CD4-positive, alpha-beta T cell (primary cell): Measurements from ENCODE around the gene ACVR2B. TPM values are rescaled to one million over a fixed set of nuclear protein-coding genes. Genes with fewer than 3 reads are reported as not detected.

ENCODE experiments used
- ATAC-seq: fragments of 200-7000 bp; cut with Tn5 transposase; one replicate; pipeline ENCODE4 v1.10.0; 2022; ENCODE audit warnings: mild to moderate bottlenecking; ENCODE audit not compliant: poor library complexity
- CTCF ChIA-PET: fragments of 350-600 bp; sonication (Branson Sonifier 250); formaldehyde crosslinking; loops from one replicate; lab custom pipeline; 2021; ENCODE audit warnings: antibody characterized with exemption, inconsistent platforms; lab: Charles Lee
- POLR2A ChIA-PET: fragments of 350-600 bp; sonication (Branson Sonifier 250); formaldehyde crosslinking; loops from one replicate; lab custom pipeline; 2021; ENCODE audit warnings: antibody characterized with exemption, inconsistent platforms; lab: Charles Lee
- DNase-seq, 14 experiments: peaks; one replicate each; pipeline ENCODE4 v3.0.0-alpha.2; 2013 to 2020; ENCODE audit warnings: mixed read lengths in 2 of 14
- H3K27ac ChIP-seq, 2 donors: one replicate each; pipeline versions ENCODE4 v1.5.1 to v1.7.0; 2013; ENCODE audit warnings: low read length in 2 of 2, low read depth in 1 of 2, mild to moderate bottlenecking in 1 of 2
- H3K27me3 ChIP-seq, 2 experiments: 1 replicate in 1 of 2; 2 replicates in 1 of 2; pipeline versions ENCODE4 v1.6.1 to v1.7.0; 2013; ENCODE audit warnings: low read length in 2 of 2, control low read depth in 1 of 2, mild to moderate bottlenecking in 1 of 2, moderate library complexity in 1 of 2; ENCODE audit not compliant: insufficient read depth in 2 of 2, control insufficient read depth in 1 of 2
- H3K36me3 ChIP-seq: one replicate; pipeline ENCODE4 v1.6.1; 2013; ENCODE audit warnings: low read length, control low read depth; ENCODE audit not compliant: insufficient read depth
- H3K4me1 ChIP-seq: one replicate; pipeline ENCODE4 v1.6.1; 2013; ENCODE audit warnings: low read length, control low read depth; ENCODE audit not compliant: insufficient read depth
- H3K4me3 ChIP-seq: one replicate; pipeline ENCODE4 v1.5.1; 2013; ENCODE audit warnings: mild to moderate bottlenecking, low read length, moderate library complexity
- H3K9me3 ChIP-seq, 2 experiments: 1 replicate in 1 of 2; 2 replicates in 1 of 2; pipeline versions ENCODE4 v1.6.1 to v1.7.0; 2013; ENCODE audit warnings: low read length in 2 of 2, mild to moderate bottlenecking in 2 of 2, control low read depth in 1 of 2, moderate library complexity in 1 of 2; ENCODE audit not compliant: control insufficient read depth in 1 of 2, insufficient read depth in 1 of 2
- H3K27ac Mint-ChIP-seq: one replicate; pipeline ENCODE4 v1.8.0; 2020; ENCODE audit warnings: mixed read lengths
- H3K27me3 Mint-ChIP-seq: one replicate; pipeline ENCODE4 v1.8.0; 2021; ENCODE audit warnings: mixed read lengths
- H3K36me3 Mint-ChIP-seq: one replicate; pipeline ENCODE4 v1.8.0; 2021; ENCODE audit warnings: low read depth, mixed read lengths
- H3K4me1 Mint-ChIP-seq: one replicate; pipeline ENCODE4 v1.8.0; 2021; ENCODE audit warnings: low read depth, mixed read lengths
- H3K4me3 Mint-ChIP-seq: one replicate; pipeline ENCODE4 v1.8.0; 2020; ENCODE audit warnings: mild to moderate bottlenecking, mixed read lengths
- H3K9me3 Mint-ChIP-seq: one replicate; pipeline ENCODE4 v1.8.0; 2020; ENCODE audit warnings: mixed read lengths
- intact Hi-C, 2 experiments: fragments of 100-400 bp; cut with DNase I in 1 of 2; cut with micrococcal nuclease in 1 of 2; formaldehyde crosslinking; loops; one replicate each; pipeline versions ENCODE4 v1.15.1 to v1.9.0; 2023 to 2025; cut with DNase I, micrococcal nuclease
- total RNA-seq, 174 experiments: library from RNA in 2 of 174; stranded (reverse) in 2 of 174; gene quantifications; one replicate each; pipeline ENCODE4 v1.2.3 and lab custom pipeline; 2021 to 2026
- TF ChIP-seq, protein P1 (sequence below): fragments of 200-600 bp; IDR thresholded peaks from one replicate; pipeline ENCODE4 v1.8.0; 2022; ENCODE audit warnings: antibody characterized with exemption, mild to moderate bottlenecking

ACVR2B gene
- total RNA-seq, 2 experiments from 2014 or later, result 3.6 to 4.3 TPM

DNA sequence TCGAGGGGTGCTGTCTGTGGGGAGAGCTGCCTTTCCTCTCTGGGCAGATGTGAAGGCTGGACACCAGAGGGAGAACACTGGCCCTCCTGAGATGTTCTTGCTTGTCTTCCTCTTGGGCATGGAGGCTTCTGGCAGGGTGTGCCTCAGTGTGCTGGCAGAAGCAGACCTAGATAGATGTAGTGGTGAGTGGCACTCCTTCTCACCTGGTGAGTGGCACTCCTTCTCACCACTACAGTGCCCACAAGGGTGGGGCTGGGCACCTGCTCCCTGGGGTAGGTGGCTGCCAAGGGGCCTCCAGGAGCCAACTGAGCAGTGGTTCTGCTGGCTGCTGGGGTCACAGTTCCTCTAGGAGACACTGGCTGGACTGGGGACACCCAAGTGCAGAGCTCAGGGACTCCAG, 18.7 kb downstream of the ACVR2B start:
- peaks cover 19% of the 10 kb centered on the region for H3K4me1 ChIP-seq
- POLR2A ChIA-PET, result no interaction called here
- H3K4me3 ChIP-seq, result no peak overlapping the region
- ATAC-seq (no peak), DNase-seq (no peak)
- Mint-ChIP-seq H3K4me1 (peaks cover 28% of the 10 kb centered on the region), H3K36me3 (peaks cover 9% of the 10 kb centered on the region), H3K9me3 (peaks cover 2% of the 10 kb centered on the region), H3K27me3 (no peaks in the 10 kb centered on the region), H3K4me3 (no peak overlapping the region), H3K27ac (peak overlapping the region; percentile 49)
- H3K9me3 ChIP-seq, result peaks cover 0 to 15% of the 10 kb centered on the region in 2 experiments
- no peak overlapping the region for H3K27ac ChIP-seq
- intact Hi-C loops, result no loop called here
- H3K27me3 ChIP-seq, result no peaks in the 10 kb centered on the region
- TF ChIP-seq, protein P1, sequence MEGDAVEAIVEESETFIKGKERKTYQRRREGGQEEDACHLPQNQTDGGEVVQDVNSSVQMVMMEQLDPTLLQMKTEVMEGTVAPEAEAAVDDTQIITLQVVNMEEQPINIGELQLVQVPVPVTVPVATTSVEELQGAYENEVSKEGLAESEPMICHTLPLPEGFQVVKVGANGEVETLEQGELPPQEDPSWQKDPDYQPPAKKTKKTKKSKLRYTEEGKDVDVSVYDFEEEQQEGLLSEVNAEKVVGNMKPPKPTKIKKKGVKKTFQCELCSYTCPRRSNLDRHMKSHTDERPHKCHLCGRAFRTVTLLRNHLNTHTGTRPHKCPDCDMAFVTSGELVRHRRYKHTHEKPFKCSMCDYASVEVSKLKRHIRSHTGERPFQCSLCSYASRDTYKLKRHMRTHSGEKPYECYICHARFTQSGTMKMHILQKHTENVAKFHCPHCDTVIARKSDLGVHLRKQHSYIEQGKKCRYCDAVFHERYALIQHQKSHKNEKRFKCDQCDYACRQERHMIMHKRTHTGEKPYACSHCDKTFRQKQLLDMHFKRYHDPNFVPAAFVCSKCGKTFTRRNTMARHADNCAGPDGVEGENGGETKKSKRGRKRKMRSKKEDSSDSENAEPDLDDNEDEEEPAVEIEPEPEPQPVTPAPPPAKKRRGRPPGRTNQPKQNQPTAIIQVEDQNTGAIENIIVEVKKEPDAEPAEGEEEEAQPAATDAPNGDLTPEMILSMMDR, result no peak
- no peaks in the 10 kb centered on the region for H3K36me3 ChIP-seq
- CTCF ChIA-PET, result no interaction called here

DNA sequence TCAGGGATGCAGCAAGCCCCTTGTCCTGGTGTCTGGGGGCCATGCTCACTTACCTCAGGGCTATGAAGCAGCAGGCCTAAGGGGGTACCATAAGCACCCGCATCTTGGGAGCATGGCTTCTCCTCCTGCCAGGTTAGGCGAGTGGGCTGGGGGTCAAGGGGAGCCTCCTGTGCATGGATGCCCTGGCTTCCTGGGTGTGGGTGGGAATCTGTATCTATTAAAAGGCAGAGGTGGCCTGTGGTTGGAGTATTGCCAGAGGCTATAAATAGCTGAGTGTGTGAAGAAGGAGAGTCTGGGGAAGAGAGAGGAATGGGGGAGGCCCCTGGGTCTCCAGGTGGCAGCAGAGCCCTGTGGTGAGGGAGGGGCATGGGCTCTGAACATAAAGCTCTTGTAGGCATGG, 19.5 kb downstream of the ACVR2B start:
- TF ChIP-seq, protein P1, result no peak

DNA sequence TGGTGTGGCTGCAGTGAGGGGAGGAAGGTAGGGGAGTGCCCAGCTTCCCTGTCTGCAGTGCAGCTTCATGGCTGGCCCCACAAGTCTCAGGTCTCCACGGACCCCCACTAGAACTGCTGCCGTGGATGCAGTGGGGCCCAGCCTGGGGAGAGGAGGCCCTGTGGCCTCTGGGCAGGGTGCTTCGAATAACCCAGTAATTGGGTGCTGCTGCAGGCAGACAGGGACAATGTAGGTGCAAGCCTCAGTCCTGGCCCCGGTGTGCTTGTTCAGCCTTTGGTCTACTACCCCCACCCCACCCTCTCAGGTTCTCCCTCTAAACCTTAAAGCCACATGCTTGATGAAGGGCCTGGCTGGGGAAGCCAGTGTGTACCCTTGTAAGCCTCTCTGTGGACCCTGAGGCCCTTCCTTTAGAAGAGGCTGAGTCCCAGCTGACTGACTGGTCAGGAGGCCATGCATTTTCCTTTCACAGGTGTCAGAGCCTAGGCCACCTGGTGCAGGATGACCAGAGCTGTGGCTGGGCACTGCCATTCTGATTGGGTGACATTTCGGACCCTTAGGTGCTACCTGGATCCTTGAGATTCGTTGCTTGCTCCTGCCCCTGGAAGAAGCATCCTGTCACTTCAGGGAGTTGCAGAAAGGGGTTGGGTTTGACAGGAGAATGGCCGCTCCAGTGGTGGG, 21.4 kb downstream of the ACVR2B start:
- Mint-ChIP-seq H3K9me3 (no peaks in the 10 kb centered on the region), H3K27ac (peak overlapping the region; percentile 9), H3K4me1 (peaks cover 35% of the 10 kb centered on the region), H3K36me3 (peaks cover 12% of the 10 kb centered on the region), H3K27me3 (no peaks in the 10 kb centered on the region), H3K4me3 (no peak overlapping the region)
- H3K4me3 ChIP-seq, result no peak overlapping the region
- ATAC-seq (no peak), DNase-seq (no peak)
- H3K27ac ChIP-seq, result no peak overlapping the region
- ChIA-PET CTCF (no interaction called here), POLR2A (no interaction called here)
- TF ChIP-seq, protein P1, result no peak
- intact Hi-C loops, result no loop called here
- H3K36me3 ChIP-seq, result peaks cover 12% of the 10 kb centered on the region
- H3K4me1 ChIP-seq, result peaks cover 19% of the 10 kb centered on the region
- H3K27me3 ChIP-seq, result no peaks in the 10 kb centered on the region
- H3K9me3 ChIP-seq, result peaks cover 0 to 1% of the 10 kb centered on the region in 2 experiments

More for the DNA sequence above, 19.5 kb downstream of the ACVR2B start:
- CTCF ChIA-PET, result no interaction called here
- DNase-seq (no peak), ATAC-seq (no peak)
- no peak overlapping the region for H3K27ac ChIP-seq
- H3K9me3 ChIP-seq, result peaks cover 0 to 15% of the 10 kb centered on the region in 2 experiments
- H3K27me3 ChIP-seq, result no peaks in the 10 kb centered on the region
- Mint-ChIP-seq H3K36me3 (peaks cover 9% of the 10 kb centered on the region), H3K4me1 (peaks cover 28% of the 10 kb centered on the region), H3K27me3 (no peaks in the 10 kb centered on the region), H3K4me3 (no peak overlapping the region), H3K27ac (peak overlapping the region; percentile 49), H3K9me3 (peaks cover 2% of the 10 kb centered on the region)
- intact Hi-C loops, result no loop called here
- peaks cover 19% of the 10 kb centered on the region for H3K4me1 ChIP-seq
- no peak overlapping the region for H3K4me3 ChIP-seq
- POLR2A ChIA-PET, result no interaction called here
- no peaks in the 10 kb centered on the region for H3K36me3 ChIP-seq
